Mucosa of descending colon (tissue), 3 donors: ENCODE results near the gene RYK. TPM values are rescaled to one million over a fixed set of nuclear protein-coding genes. Genes with fewer than 3 reads are reported as not detected.
A peak's percentile ranks its signal among the peaks of the same experiment; 100 is the strongest.
"Not testable (repeated sequence)": the region's sequence is repeated elsewhere in the genome, so short reads cannot be mapped to it uniquely, and the experiment has no call there.

Source experiments
- ATAC-seq: fragments of 200-7000 bp; cut with Tn5 transposase; one replicate; pipeline ENCODE4 v1.9.1; 2020; ENCODE audit warnings: mild to moderate bottlenecking, moderate library complexity
- DNase-seq, 3 donors: peaks; one replicate each; pipeline ENCODE4 v3.0.0-alpha.2; 2020
- H3K36me3 ChIP-seq: fragments of 200-600 bp; one replicate; pipeline ENCODE4 v1.8.0; 2021; ENCODE audit warnings: low read depth, mild to moderate bottlenecking
- H3K4me1 ChIP-seq: fragments of 200-600 bp; one replicate; pipeline ENCODE4 v1.8.0; 2021; ENCODE audit warnings: low read depth, mild to moderate bottlenecking
- H3K4me3 ChIP-seq: fragments of 200-600 bp; one replicate; pipeline ENCODE4 v1.8.0; 2021; ENCODE audit warnings: mild to moderate bottlenecking
- H3K9me3 ChIP-seq: fragments of 200-600 bp; one replicate; pipeline ENCODE4 v1.8.0; 2021; ENCODE audit warnings: mild to moderate bottlenecking
- CTCF ChIP-seq: fragments of 200-600 bp; IDR thresholded peaks from one replicate; pipeline ENCODE4 v1.8.0; 2022; ENCODE audit warnings: antibody characterized with exemption, mild to moderate bottlenecking
- intact Hi-C, 2 donors: fragments of 100-400 bp; cut with DNase I in 1 of 2; cut with micrococcal nuclease in 1 of 2; formaldehyde crosslinking; loops; one replicate each; pipeline versions ENCODE4 v1.11.0 to v1.11.1; 2022; cut with DNase I, micrococcal nuclease
- total RNA-seq, 3 donors: library from RNA; stranded (reverse); fragmentation: NEBNext Ultra II Directional in 2 of 3; extraction: Animal tissue kit (Norgen Biotek cat#: 25700) in 2 of 3; gene quantifications; one replicate each; pipeline versions ENCODE4 v1.2.1 to v1.2.4, GENCODE V29; 2021 to 2023
- donor health status: DM: no; HTN: no; CAD: no; lungs with moderate emphysema.
- donor health status: DM: no; HTN: no; CAD: no.
- donor health status: DM: no; HTN: yes; CAD: no.

The RYK gene
- total RNA-seq, 3 donors from 2014 or later, result 36.3 to 80.6 (median 43.7) TPM

GRCh38 chr3:134282659-134283047 is 32.0 kb upstream of the RYK start:
- no peaks in the 10 kb centered on the region for H3K4me1 ChIP-seq
- H3K4me3 ChIP-seq, result no peak overlapping the region
- no peaks in the 10 kb centered on the region for H3K9me3 ChIP-seq
- H3K36me3 ChIP-seq, result no peaks in the 10 kb centered on the region
- DNase-seq (no peak), ATAC-seq (no peak)
- intact Hi-C loops, result no loop called here
- TF ChIP-seq CTCF, result no peak

- Histone ChIP-seq H3K9me3 (no peaks in the 10 kb centered on the region), H3K36me3 (no peaks in the 10 kb centered on the region), H3K4me3 (no peak overlapping the region), H3K4me1 (no peaks in the 10 kb centered on the region)
- ATAC-seq, result no peak
- intact Hi-C loops, result no loop called here
- no peak for DNase-seq
- TF ChIP-seq CTCF, result no peak
Observed at GRCh38 chr3:134281912-134282658, 31.4 kb upstream of the RYK start.

- Histone ChIP-seq H3K9me3 (no peaks in the 10 kb centered on the region), H3K36me3 (no peaks in the 10 kb centered on the region), H3K4me1 (no peaks in the 10 kb centered on the region), H3K4me3 (no peak overlapping the region)
- ATAC-seq (no peak), DNase-seq (no peak)
- intact Hi-C loops, result no loop called here
- TF ChIP-seq CTCF, result no peak
Observed at GRCh38 chr3:134279466-134279865, 28.8 kb upstream of the RYK start.

GRCh38 chr3:134277066-134277660 is 26.5 kb upstream of the RYK start:
- intact Hi-C loops, result no loop called here
- Histone ChIP-seq H3K4me1 (no peaks in the 10 kb centered on the region), H3K36me3 (no peaks in the 10 kb centered on the region), H3K4me3 (no peak overlapping the region), H3K9me3 (no peaks in the 10 kb centered on the region)
- ATAC-seq (no peak), DNase-seq (no peak)
- TF ChIP-seq CTCF, result no peak

GRCh38 chr3:134276086-134276485 is 25.4 kb upstream of the RYK start:
- ATAC-seq, result no peak
- Histone ChIP-seq H3K4me3 (no peak overlapping the region), H3K36me3 (no peaks in the 10 kb centered on the region), H3K9me3 (no peaks in the 10 kb centered on the region), H3K4me1 (no peaks in the 10 kb centered on the region)
- intact Hi-C loops, result no loop called here
- no peak for DNase-seq
- TF ChIP-seq CTCF, result no peak

GRCh38 chr3:134275110-134275509 is 24.5 kb upstream of the RYK start:
- peak; percentile 62 for ATAC-seq
- DNase-seq, H3K4me1 ChIP-seq, H3K9me3 ChIP-seq, H3K4me3 ChIP-seq, intact Hi-C loops, H3K36me3 ChIP-seq: not testable (repeated sequence)
